HG03060 (cell line): Measurements from ENCODE around the gene TMEFF1.

Experiments
- ATAC-seq: cut with Tn5 transposase; IDR thresholded peaks from one replicate; pipeline ENCODE4 v1.9.1; 2021; ENCODE audit warnings: low read depth, moderate number of reproducible peaks; ENCODE audit not compliant: unreplicated experiment

TMEFF1 gene

DNA sequence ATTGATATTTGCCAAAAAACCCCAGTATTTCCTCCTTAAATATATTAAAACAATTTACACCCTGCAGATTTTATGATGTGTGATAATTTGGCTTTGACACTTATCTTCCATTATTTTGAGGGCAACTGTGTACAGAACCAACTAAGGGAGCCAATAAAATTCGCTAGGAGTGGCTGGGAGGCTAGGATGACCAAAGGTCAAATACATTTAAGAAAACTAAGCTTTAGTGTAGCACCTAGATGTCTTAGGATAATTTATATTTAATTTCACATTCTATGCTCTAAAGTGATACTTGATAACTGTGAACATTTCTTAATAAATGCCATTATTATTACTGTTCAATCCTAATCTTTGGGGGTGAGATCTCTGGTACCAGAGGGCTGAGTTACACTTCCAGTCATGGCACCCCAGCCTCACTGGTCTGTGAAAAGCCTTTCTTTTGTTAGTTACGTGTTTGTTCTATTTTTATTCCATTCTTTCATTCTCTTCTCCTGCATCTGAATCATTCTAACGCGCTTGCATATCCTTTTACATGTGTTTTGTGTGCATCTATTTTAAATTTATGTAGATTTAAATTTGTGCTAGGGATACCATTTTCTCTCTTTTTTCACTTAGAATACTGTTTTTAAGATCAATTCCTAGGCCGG is 26.9 kb upstream of the TMEFF1 start:
- no peak for ATAC-seq

GRCh38 chr9:100447041-100447440 is 25.9 kb upstream of the TMEFF1 start:
- no peak for ATAC-seq

GRCh38 chr9:100448266-100448665 is 24.7 kb upstream of the TMEFF1 start:
- ATAC-seq, result no peak

DNA sequence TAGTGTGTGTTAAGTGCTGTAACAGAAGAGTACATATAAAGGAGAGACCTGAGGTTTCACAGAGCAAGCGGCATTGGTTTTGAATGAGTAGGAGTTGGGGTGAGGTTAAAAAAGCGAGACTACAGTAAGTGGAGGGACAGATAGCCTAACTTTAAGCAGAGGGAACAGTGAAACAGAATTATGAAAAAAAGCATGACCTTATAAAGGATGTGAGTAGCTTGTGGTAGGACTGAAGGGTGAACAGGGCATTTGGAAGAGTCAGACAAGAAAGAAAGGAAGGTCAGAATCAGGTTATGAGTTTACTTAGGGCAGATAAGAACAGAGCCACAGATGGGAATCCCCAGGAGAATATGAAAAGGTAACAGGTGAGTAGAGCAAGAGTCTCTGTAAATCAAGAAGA is 23.5 kb upstream of the TMEFF1 start:
- ATAC-seq, result no peak

DNA sequence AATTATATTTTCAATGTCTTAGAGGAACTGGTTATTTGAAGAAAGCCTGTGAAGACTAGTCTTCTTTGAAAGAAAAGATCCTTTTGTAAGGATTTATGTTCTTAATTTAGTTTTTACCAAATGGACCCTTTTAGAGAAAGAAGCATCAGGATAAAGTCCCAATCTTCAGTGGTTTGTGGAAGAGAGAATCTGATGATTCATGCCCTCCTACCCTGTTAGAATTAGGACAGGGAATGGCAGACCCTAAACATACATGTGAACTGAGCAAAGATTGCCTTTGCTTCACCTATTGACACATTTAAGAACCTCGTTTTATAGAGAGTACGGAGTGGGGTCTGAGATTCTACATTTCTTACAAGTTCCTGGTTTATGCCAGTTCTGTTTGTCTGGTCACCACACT is 20.1 kb upstream of the TMEFF1 start:
- no peak for ATAC-seq

DNA sequence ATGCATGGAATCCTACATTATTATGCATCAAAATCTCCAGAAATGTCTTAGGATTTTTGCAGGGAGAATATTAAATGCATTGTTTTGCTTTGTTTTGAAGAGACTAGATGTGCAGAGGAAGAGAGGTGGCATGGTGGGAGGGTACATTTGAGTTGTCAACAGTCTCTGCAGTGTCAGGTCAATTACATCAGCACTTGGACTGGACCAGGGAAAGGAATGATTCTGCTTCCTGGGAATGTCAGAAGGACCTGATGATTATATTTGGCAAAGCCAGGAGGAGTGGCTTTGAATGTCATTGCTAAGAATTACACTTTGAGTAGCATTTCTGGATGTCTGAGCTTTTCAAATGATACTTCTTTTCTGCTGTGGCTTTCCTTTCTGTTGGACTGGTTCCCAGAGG is 17.5 kb upstream of the TMEFF1 start:
- no peak for ATAC-seq

DNA sequence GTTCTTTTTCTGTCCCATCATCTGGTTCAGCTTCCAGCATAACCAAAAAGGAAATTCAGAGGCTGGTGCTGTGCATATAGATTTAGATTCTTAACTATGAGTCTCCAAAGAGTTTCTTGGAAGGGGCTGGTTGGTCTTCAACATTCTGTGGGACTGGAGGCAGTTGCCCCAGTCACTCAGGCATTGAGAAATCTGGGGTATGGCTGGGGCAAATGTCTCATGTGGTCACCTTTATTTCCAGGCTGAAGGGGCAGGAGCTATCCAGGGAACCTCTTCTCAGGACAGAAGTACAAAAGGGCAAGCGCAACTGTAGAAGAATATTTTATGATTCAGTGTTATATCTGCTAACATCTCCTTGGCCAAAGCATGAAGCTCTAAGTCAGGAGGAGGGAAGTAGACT is 15.4 kb upstream of the TMEFF1 start:
- no peak for ATAC-seq

DNA sequence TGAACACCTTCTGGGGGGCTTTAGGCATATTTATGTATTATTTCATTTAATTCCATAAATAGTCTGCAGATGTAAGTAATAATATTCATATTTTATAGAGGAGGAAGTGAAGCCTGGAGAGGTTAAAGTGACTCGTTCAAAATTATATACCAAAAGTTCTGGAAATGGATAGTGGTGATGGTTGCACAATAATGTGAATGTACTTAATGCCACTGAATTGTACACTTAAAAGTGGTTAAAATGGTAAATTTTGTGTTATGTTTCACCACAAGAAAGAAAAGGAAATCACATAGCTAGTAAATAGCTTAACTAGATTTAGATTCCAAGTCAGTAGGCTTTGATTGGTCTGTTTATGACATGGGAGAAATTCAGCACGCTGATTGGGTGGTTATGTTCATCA is 13.0 kb upstream of the TMEFF1 start:
- no peak for ATAC-seq

DNA sequence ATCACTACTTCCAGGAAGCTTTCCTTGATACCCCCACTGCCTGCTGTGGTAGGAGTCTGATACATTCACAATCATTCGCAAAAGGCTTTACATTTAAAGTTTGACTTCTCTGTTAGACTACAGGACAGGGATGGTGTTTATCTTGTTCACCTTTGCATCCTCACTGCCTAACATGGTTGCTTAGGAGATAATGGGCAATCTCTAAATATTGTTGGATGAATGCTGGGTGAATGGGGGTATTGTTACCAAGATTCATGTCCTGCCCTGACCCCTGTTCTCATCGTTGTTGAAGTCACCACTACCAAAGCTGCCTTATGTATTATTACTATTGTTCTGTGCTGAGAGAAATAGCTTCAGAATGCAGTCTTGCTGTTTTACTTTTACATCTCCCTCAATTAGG is 7.7 kb upstream of the TMEFF1 start:
- ATAC-seq, result no peak

DNA sequence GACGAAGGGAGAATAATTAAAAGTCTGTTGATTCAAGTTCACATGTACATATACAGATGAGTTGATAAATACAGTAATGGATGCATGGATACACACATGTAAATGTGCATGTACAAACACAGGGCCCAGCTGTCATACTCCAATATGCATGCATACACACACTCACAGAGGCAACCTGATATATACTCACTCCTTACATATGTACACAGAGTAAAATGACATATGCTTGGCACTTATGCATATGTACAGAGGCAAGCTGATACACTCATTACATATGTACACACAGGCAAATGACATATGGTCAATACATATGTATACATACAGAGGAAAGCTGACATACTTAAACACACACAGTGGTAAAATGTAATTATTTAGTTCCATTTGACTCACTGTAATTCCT is 7.2 kb upstream of the TMEFF1 start:
- ATAC-seq, result no peak

GRCh38 chr9:100466171-100466828 is 6.6 kb upstream of the TMEFF1 start:
- ATAC-seq, result no peak

- ATAC-seq, result no peak
Observed at GRCh38 chr9:100466829-100467221, 6.1 kb upstream of the TMEFF1 start.

DNA sequence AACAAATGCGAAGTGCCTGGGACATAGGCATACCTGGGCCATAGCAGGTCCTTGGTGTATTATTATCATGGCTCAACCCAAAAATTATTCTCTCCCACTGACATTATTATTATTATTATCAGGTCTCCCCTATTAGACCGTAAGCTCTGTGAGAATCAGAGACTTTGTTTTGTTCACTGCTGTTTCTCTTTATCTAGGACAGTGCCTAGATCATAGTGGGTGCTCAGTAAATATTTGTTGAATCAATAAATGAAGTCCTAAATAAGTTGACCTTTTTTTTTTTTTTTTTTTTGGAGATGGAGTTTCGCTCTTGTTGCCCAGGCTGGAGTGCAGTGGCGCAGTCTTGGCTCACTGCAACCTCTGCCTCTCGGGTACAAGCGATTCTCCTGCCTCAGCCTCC is 4.9 kb upstream of the TMEFF1 start:
- no peak for ATAC-seq

- no peak for ATAC-seq
Observed at GRCh38 chr9:100472268-100472667, 681 bp upstream of the TMEFF1 start.

- no peak for ATAC-seq
Observed at GRCh38 chr9:100473276-100474081, 530 bp downstream of the TMEFF1 start.

- ATAC-seq, result no peak
Observed at GRCh38 chr9:100474082-100474923, 1.4 kb downstream of the TMEFF1 start.

DNA sequence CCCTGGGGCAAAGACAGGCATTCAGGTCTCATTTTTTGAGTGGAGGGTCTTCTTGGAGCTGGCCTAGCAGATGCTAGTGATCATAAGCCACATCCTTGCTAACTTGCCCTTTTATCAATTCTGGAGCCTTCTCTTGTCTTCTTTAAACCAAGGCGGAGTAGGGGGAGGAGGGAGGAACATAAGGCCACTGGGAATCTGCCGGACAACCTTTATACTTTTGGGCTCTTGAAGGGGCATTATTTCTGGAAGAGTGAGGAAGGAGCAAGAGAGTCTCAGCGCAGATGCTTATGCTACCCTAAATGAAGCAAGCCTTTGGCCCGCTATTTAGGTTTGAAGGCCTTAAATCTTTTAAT is 2.0 kb downstream of the TMEFF1 start:
- no peak for ATAC-seq

DNA sequence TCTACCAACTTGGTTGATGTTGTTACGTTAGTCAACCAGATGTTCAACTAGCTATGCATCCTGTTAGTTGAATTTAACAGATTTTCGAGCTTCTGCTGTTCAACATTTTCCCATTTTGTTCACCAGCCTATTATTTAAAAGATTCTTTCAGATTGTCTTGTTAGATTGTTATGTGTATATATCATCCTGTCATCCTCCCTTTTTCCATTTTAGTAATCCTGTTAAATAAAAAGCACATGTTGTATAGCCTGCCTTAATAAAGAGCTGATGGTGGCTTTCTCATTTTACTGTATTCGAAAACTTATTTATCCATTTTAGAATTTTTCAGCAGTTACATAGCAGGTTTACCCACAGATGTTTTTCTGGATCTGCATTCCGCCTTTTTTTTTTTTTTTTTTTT is 4.3 kb downstream of the TMEFF1 start:
- no peak for ATAC-seq

DNA sequence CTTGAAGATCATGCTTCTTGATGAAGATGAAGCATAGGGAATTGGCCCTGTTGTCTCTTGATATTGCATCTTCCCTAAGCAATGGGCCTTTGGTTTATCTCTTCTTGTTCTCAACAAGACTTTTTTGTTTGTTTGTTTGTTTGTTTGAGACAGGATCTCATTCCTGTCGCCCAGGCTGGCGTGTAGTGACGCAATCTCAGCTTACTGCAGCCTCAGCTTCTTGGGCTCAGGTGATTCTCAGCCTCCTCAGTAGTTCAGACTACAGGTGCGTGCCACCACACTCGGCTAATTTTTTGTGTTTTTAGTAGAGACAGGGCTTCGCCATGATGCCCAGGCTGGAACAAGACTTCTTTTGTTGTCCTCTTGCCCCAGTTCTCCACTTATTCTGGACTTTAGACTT is 5.2 kb downstream of the TMEFF1 start:
- ATAC-seq, result no peak

DNA sequence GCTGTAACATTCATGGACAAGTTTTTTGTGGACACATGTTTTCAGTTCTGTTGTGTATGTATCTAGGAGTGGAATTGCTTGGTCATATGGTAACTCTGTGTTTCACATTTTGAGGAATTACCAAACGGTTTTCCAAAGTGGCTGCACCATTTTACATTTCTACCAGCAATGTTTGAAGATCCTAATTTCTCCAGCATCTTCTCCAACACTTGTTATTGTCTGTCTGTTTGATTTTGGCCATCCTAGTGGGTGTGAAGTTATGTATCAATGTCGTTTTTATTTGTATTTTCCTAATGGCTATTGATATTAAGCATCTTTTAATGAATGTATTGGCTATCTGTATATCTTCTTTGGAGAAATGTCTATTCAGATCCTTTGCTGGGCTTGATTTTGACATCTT is 6.9 kb downstream of the TMEFF1 start:
- no peak for ATAC-seq

DNA sequence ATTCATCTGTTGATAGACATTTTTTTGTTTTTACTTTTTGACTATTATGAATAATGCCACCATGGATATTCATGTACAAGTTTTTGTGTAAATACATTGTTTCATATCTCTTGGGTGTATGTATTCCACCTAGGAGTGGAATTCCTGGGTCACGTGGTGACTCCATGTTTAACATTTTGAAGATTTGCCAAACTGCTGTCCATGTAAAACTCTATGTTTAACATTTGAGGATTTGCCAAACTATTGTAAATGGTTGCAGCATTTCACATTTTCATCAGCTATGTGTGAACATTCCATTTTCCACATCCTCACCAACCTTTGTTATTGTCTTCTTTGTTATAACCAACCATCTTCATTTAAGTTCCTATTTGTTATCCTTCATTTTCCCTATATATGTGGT is 12.2 kb downstream of the TMEFF1 start:
- no peak for ATAC-seq
